Subcutaneous abdominal adipose tissue (tissue), 5 donors: Measurements from ENCODE around the gene CCND2.

Experiments used
- H3K27ac ChIP-seq: one replicate; pipeline ENCODE4 v1.7.0; 2013; ENCODE audit warnings: low read depth, mild to moderate bottlenecking, inconsistent platforms, low read length, moderate library complexity
- H3K27me3 ChIP-seq, 5 donors: one replicate each; pipeline ENCODE4 v1.7.0; 2013; ENCODE audit warnings: low read length in 5 of 5, inconsistent platforms in 1 of 5; ENCODE audit not compliant: control insufficient read depth in 5 of 5, insufficient read depth in 4 of 5
- H3K36me3 ChIP-seq, 5 donors: one replicate each; pipeline ENCODE4 v1.7.0; 2013; ENCODE audit warnings: low read length in 5 of 5; ENCODE audit not compliant: control insufficient read depth in 5 of 5, insufficient read depth in 5 of 5
- H3K4me1 ChIP-seq, 5 donors: one replicate each; pipeline ENCODE4 v1.7.0; 2013; ENCODE audit warnings: low read length in 5 of 5, mild to moderate bottlenecking in 3 of 5, moderate library complexity in 1 of 5; ENCODE audit not compliant: control insufficient read depth in 5 of 5, insufficient read depth in 5 of 5
- H3K4me3 ChIP-seq, 5 donors: one replicate each; pipeline ENCODE4 v1.7.0; 2013; ENCODE audit warnings: low read length in 5 of 5, low read depth in 1 of 5
- H3K9ac ChIP-seq, 5 donors: one replicate each; pipeline ENCODE4 v1.7.0; 2013; ENCODE audit warnings: low read length in 5 of 5, mild to moderate bottlenecking in 4 of 5, moderate library complexity in 3 of 5
- H3K9me3 ChIP-seq, 5 donors: one replicate each; pipeline ENCODE4 v1.7.0; 2013; ENCODE audit warnings: low read length in 5 of 5; ENCODE audit not compliant: control insufficient read depth in 5 of 5
- donor health status: healthy.
- donor health status: healthy.
- donor health status: healthy.
- donor health status: healthy.
- donor health status: healthy.

The CCND2 gene

DNA sequence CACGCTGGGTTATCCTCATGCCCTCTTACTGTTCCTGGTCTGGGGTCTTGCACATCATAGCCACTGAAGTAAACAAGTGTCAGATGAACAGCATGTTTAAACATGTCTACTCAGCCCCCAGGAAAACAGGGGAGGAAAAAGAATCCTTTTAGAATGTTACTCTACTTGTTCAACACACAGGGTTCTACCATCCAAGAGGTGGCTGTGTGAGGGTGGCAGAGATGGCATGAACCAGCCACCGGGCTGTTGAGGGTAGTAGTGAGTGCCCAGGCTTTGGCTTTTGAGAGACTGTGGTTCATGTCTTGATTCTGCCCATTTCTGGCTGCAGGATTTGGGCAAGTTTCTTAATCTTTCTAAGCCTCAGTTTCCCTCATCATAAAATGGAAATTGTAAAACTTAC is 21.6 kb upstream of the CCND2 start:
- H3K4me1 ChIP-seq: no peaks in the 10 kb centered on the region
- no peak overlapping the region for H3K9ac ChIP-seq
- peaks cover 0 to 2% (median 0%) of the 10 kb centered on the region in 5 donors for H3K27me3 ChIP-seq
- H3K27ac ChIP-seq: no peak overlapping the region
- no peaks in the 10 kb centered on the region for H3K9me3 ChIP-seq
- no peaks in the 10 kb centered on the region for H3K36me3 ChIP-seq
- H3K4me3 ChIP-seq: no peak overlapping the region

DNA sequence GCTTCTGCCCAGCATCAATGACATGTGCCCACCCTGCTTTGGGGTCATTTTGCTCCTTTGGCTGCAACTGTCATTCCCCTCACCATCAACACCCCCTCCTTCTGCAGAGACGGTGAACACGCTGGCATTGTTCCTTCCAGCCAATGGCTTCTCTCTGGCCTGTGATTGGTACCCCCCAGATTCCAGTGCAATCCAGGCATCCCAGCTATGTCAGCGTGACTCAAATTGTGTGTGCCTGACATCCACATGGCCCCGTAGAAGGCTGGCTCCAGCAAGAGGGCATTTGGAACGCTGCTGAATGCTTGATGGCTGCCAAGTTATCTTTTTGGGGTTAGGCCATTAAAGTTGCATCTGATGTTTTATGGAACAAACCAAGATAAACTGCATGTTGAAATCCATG is 21.0 kb upstream of the CCND2 start:
- H3K9ac ChIP-seq: no peak overlapping the region
- H3K4me3 ChIP-seq: no peak overlapping the region
- H3K27me3 ChIP-seq: peaks cover 0 to 2% (median 0%) of the 10 kb centered on the region in 5 donors
- H3K36me3 ChIP-seq: no peaks in the 10 kb centered on the region
- H3K4me1 ChIP-seq: no peaks in the 10 kb centered on the region
- H3K27ac ChIP-seq: no peak overlapping the region
- peaks cover 0 to under 1% (median under 1%) of the 10 kb centered on the region in 5 donors for H3K9me3 ChIP-seq

DNA sequence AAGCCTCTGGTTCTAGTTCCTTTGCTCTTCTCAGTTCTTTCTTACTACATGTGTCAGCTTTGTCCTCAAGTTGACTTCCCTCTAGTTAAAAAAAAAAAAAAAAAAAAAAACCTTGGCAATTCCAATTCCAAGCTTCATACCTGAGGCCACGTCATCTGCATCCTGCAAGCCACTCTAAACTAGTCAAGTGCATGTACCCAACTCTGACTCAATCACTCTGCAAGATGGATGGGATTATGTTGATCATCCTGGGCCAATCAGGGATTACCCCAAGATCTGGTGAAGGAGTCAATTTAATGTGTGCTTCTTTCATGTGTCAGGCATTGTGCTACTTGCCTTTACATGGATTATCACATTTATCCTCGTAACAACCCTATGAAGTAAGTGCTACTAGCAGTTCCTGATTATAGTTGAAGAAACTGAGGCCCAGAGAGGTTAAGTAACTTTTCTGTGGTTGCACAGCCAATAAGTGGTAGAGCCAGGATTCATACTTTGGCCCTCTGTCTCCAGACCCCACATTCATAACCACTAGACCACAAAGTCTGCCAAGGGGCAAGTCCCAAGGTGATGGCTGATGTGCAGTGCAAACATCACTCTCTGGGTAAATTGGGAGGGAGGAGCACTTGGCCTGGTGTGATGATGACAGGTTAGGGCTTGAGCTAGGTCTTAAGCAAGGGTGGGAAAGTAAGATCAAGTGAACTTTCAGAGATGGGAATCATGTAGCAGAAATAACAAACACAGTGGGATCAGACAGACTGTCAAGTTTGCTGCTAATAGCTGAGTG is 17.3 kb upstream of the CCND2 start:
- Histone ChIP-seq H3K27ac (no peak overlapping the region), H3K27me3 (peaks cover 0 to 2% (median 0%) of the 10 kb centered on the region in 5 donors), H3K36me3 (no peaks in the 10 kb centered on the region), H3K9ac (no peak overlapping the region), H3K4me3 (no peak overlapping the region), H3K9me3 (peaks cover 0 to 13% (median 11%) of the 10 kb centered on the region in 5 donors), H3K4me1 (no peaks in the 10 kb centered on the region)

DNA sequence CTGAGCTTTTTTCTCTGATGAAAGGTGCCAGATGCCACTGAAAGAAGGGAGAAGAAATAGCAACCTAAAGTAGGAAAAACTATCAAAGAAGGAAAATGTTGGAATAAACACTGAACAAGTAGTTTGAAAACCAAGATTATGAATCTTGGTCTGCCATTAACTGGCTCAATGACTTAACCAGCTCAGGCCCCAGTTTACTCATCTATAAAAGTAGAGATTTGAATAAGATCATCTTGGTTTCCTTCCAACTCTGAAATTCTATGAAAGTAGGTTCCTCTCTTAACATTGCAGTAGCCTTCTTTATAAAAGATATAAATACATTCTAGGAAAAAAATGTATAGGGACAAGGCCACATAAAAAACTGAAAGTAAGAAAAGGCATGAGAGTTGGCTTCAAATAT is 16.1 kb upstream of the CCND2 start:
- Histone ChIP-seq H3K27ac (no peak overlapping the region), H3K9me3 (peaks cover 0 to 13% (median 11%) of the 10 kb centered on the region in 5 donors), H3K4me3 (no peak overlapping the region), H3K27me3 (no peaks in the 10 kb centered on the region), H3K4me1 (no peaks in the 10 kb centered on the region), H3K9ac (no peak overlapping the region), H3K36me3 (no peaks in the 10 kb centered on the region)

DNA sequence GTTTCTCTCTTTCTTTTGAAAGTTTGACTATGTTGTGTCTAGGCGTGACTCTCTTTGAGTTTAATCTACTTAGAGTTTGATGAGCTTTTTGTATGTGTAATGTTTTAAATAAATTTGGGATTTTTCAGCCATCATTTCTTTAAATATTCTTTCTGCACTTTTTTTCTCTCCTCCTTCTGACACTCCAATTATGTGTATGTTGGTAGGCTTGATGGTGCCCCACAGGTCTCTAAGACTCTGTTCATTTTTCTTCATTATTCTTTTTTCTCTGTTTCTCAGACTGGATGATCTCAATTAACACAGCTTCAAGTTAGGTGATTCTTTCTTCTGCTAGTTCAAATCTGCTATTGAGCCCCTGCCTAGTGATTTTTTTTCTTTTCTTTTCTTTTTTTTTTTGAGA is 14.5 kb upstream of the CCND2 start:
- Histone ChIP-seq H3K4me3 (no peak overlapping the region), H3K4me1 (no peaks in the 10 kb centered on the region), H3K27me3 (no peaks in the 10 kb centered on the region), H3K9me3 (peaks cover 0 to 13% (median 11%) of the 10 kb centered on the region in 5 donors), H3K27ac (no peak overlapping the region), H3K36me3 (no peaks in the 10 kb centered on the region), H3K9ac (no peak overlapping the region)

DNA sequence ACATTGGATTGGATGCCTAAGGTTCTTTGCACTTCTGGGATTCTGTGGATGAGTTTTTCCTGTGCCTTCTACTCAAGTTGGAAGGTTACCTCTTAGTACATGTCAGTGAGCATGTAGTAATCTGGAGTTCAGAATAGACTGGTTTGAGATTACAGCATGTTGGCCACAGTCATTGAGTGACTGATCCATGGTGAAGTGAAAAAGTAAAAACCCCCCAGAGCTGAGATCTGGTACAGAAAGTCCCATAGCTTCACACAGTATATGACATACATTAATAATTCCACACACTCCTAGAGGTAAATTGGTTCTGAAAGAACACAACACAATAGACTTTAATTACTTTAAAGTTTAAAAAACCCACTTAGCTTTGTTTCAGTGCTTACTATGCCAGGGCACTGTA is 11.9 kb upstream of the CCND2 start:
- H3K27me3 ChIP-seq: peaks cover 0 to 3% (median 0%) of the 10 kb centered on the region in 5 donors
- no peak overlapping the region for H3K27ac ChIP-seq
- H3K9me3 ChIP-seq: peaks cover 0 to 13% (median 11%) of the 10 kb centered on the region in 5 donors
- no peak overlapping the region for H3K4me3 ChIP-seq
- H3K4me1 ChIP-seq: no peaks in the 10 kb centered on the region
- no peak overlapping the region for H3K9ac ChIP-seq
- no peaks in the 10 kb centered on the region for H3K36me3 ChIP-seq

DNA sequence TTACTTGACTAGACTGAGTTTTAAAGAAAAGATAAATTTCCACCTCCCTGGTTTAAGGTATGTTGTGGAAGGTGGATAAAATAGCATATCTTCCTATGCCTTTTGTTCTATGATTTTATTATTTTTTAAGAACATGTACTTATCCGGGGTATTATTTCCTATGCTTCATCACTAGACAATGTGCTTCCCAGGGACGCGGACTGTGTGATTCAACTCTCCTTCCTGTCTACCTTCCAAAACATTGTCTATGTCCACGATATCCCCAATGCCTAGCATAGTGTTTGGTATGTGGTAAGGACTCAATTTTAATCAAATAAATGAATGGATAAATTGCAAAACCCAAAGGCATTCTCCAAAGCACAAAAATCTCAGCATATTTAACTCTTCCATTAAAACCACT is 8.3 kb upstream of the CCND2 start:
- no peak overlapping the region for H3K27ac ChIP-seq
- H3K9me3 ChIP-seq: no peaks in the 10 kb centered on the region
- H3K9ac ChIP-seq: no peak overlapping the region
- peaks cover 0 to 18% (median 17%) of the 10 kb centered on the region in 5 donors for H3K4me1 ChIP-seq
- no peak overlapping the region for H3K4me3 ChIP-seq
- H3K27me3 ChIP-seq: peaks cover 3 to 18% (median 7%) of the 10 kb centered on the region in 5 donors
- H3K36me3 ChIP-seq: no peaks in the 10 kb centered on the region

DNA sequence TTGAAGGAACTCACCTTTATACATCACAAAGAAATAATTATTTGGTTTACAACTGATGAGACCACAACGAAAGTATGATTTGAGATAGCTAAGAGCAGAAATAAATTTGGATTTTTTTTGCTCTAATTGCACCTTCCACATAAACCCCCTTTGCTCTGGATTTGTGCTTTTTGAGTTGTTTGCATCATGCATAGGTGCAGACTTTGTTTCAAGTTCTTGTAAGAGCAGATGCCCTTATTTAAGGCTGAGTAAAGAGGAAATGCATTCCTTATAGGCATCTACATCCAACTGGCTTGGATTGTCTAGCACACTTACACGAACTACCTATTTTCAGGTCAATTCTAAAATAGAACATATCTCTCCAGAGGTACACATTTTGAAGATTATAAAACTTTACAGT is 6.6 kb upstream of the CCND2 start:
- Histone ChIP-seq H3K9ac (no peak overlapping the region), H3K27ac (no peak overlapping the region), H3K27me3 (peaks cover 4 to 32% (median 8%) of the 10 kb centered on the region in 5 donors), H3K4me1 (peaks cover 0 to 32% (median 30%) of the 10 kb centered on the region in 5 donors), H3K36me3 (no peaks in the 10 kb centered on the region), H3K4me3 (no peak overlapping the region), H3K9me3 (no peaks in the 10 kb centered on the region)

DNA sequence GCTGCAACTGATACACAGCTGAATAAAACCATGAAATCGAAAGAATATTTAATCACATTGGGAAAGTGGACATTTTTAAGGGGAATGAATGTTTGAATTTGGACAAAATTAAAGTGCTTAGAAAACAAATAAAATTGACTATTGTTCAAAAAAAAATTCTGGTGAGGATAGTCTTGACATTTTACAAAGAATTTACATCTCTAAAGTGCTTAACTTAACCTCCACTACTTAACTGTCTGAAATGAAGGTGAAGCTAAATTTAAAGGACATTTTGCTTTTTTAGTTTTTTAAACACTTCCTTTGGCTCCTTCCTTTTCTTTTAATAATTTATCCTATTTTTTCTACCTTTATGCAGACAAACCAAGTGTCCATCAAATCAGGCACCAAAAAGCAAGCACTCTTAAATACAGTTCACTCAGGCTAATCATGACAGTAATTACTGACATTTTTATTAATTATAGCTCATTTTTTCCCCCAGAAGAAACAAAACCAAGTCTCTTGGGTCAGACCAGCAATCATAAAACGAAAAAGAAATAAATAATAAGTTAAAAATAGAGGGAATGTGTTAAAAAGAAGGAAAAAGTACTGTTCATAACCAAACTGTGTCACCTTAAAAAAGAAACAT is 5.7 kb upstream of the CCND2 start:
- H3K36me3 ChIP-seq: no peaks in the 10 kb centered on the region
- no peak overlapping the region for H3K27ac ChIP-seq
- H3K4me3 ChIP-seq: no peak overlapping the region
- peaks cover 0 to 39% (median 38%) of the 10 kb centered on the region in 5 donors for H3K4me1 ChIP-seq
- no peak overlapping the region for H3K9ac ChIP-seq
- peaks cover 5 to 39% (median 11%) of the 10 kb centered on the region in 5 donors for H3K27me3 ChIP-seq
- no peaks in the 10 kb centered on the region for H3K9me3 ChIP-seq
